ENCODE measurements around the gene RBM18.

DNA sequence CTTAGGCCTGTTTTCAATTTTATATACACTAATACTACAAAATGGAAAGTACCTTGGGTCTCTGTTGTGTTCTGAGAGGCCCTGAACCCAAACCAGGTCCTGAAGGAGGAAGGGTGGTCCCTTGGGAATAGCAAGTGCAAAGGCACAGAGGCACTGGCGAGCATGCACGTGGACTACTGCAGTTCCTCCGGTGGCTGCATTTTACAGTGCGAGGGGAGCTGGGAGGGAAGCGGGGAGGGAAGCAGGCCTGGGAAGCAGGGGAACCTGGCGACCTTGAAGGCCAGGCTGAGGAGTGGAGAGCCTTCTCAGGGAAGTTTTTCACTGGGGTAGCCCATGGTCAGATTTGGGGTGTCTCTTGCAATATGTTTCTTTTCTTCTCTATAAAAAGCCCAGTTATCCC lies 71.0 kb downstream of the RBM18 start:
- TF ChIP-seq CTCF (IDR thresholded peaks at IDR 0.05) = no peak
- no peak for TF ChIP-seq POLR2A (IDR thresholded peaks at IDR 0.05; ENCODE audit: low read depth)

All from esophagus muscularis mucosa (tissue), 3 donors.